WI38 (cell line): ENCODE measurements around the gene SKI.

Source experiments
- H3K4me3 ChIP-seq: 2 replicates; pipeline ENCODE4 v1.5.1; 2011; ENCODE audit warnings: low read depth, mild to moderate bottlenecking, control low read depth, low read length
- TF ChIP-seq, protein P1 (sequence below): IDR thresholded peaks from 2 replicates; pipeline ENCODE4 v1.5.1; 2012; ENCODE audit warnings: low read depth, mild to moderate bottlenecking, control low read depth, low read length

SKI gene

DNA sequence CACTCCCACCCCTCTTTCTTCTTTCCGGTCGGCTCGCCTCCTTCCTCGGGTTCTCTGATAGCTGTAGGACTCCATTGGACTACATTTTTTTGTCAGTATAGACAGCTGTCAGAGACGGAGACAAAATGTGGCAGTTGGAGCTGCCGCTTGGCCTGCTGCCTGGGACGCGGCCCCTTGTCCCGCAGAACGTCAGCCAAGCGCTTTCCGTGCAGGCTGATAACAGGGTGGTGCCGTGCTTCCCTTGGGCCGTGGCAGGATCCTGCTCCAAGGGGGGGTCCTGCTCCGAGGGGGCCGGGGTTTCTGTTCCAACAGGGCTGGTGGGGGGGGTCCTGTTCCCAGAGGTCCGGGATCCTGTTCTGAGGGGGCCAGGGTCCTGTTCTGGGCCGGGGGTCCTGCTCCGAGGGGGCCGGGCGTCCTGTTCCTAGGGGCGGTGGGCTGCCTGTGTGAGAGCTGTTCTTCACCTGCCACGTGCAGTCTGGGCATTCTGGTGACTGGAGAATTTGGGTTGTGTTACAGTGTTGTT lies 4.9 kb downstream of the SKI start:
- peak overlapping the region; percentile 81 for H3K4me3 ChIP-seq
- TF ChIP-seq, protein P1, sequence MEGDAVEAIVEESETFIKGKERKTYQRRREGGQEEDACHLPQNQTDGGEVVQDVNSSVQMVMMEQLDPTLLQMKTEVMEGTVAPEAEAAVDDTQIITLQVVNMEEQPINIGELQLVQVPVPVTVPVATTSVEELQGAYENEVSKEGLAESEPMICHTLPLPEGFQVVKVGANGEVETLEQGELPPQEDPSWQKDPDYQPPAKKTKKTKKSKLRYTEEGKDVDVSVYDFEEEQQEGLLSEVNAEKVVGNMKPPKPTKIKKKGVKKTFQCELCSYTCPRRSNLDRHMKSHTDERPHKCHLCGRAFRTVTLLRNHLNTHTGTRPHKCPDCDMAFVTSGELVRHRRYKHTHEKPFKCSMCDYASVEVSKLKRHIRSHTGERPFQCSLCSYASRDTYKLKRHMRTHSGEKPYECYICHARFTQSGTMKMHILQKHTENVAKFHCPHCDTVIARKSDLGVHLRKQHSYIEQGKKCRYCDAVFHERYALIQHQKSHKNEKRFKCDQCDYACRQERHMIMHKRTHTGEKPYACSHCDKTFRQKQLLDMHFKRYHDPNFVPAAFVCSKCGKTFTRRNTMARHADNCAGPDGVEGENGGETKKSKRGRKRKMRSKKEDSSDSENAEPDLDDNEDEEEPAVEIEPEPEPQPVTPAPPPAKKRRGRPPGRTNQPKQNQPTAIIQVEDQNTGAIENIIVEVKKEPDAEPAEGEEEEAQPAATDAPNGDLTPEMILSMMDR = no peak

DNA sequence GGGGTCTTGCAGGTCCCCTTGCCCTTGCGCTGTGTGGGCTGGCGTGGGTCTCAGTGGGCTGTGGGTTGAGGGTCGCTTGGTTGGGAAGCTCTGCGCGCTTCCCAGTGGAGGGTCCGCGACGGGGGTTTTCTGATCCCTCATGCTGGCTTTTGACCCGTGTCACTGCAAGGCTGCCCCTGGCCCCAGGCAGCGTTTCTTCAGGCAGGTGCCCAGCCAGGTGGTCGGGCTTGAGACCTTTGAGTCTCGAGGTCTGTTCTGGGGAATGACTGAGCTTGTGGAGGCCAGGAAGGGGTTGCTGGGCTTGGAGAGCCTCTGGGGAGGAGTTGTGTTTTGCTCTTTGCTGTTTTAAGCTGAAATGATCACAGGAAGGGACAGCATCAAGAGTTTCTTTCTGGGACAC lies 5.3 kb downstream of the SKI start:
- H3K4me3 ChIP-seq = no peak overlapping the region; the same call in 1 of the 2 replicates
- TF ChIP-seq, protein P1 = no peak

DNA sequence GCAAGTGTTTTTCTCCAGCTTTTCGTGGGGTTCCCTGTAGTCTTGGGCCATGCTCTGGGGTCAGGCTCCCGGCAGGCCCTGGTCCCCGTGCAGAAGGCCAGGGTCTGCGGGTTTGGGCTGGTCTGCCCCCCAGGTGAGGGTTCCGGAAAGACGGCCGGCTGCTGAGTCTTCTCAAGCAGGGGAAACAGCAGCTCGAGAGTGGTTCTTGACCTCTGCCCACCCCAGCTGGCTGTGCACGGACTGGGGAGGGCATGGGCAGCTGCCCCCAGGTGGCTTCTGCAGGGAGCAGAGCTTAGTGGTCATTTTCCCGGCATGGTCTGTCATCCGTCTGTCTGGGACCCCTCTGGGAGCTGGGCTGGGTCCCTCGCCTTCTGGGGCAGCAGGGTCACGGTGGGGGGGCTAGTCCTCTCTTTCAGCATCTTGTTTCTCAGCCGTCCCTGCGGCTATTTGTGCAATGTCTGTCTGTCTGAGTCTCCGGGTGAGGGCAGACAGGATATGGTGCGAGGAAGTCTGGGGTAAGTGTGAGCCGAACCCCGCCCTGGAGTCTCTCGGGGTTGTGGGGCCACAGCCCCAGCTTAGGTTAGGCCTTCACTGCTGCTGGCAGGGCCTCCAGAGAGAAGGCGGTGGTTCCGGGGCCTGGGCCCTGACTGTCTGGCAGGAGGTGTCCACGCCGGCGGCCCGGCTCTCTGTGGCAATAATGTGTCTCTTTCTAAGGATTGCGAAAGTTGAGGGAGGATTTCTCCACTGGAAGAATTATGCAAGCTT lies 6.1 kb downstream of the SKI start:
- peak overlapping the region; percentile 43 for H3K4me3 ChIP-seq
- TF ChIP-seq, protein P1 = no peak

DNA sequence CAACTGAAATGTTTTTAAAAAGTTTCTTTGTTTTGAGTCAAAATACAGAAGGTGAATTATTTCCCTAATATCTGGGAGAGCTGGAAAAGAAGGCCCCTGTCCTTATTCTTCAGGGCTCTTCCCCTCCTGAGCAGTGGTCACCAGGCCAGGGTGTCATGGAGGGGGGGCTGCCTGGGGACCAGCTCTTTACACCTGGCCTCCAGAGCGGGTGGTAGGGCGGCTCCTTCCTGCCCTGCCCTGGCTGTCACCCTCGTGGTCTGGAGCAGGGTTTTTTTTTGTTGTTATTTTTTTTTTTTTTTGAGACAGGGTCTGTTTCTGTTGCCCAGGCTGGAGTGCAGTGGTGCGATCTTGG lies 6.6 kb downstream of the SKI start:
- H3K4me3 ChIP-seq = peak overlapping the region; percentile 43; the same call in 1 of the 2 replicates
- TF ChIP-seq, protein P1 = no peak

DNA sequence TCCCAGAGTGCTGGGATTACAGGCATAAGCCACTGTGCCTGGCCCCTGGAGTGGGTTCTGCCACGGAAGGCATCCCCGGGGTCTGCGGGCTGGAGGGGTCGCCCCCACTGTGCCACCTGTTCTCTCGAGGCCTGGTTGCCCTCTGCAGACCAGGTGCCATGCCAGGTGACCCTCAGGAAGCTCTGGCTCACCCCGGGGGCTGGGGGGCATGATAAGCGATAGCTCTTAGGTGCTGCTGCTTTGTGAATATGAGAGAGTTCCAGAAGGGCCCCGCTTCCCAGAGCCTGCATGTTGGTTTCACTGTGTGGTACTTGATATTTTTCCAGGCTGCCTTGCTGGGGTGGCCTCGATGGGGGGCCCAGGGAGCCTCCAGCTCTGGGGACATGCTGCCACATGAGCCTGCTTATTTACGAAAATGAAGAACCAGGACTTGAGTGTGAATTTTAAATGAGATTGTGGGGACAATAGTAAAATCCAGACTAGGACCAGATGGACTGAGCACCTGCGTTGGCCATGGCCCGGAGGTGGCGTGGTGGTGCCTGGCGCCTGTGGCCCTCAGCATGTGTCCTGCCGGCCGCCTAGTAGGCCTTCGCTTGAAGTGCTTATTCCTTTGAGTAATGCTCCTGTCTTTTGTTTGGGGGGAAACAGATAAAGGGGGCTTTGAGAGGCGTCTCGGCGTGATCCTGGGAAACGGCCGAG lies 7.3 kb downstream of the SKI start:
- no peak overlapping the region for H3K4me3 ChIP-seq
- TF ChIP-seq, protein P1 = no peak

DNA sequence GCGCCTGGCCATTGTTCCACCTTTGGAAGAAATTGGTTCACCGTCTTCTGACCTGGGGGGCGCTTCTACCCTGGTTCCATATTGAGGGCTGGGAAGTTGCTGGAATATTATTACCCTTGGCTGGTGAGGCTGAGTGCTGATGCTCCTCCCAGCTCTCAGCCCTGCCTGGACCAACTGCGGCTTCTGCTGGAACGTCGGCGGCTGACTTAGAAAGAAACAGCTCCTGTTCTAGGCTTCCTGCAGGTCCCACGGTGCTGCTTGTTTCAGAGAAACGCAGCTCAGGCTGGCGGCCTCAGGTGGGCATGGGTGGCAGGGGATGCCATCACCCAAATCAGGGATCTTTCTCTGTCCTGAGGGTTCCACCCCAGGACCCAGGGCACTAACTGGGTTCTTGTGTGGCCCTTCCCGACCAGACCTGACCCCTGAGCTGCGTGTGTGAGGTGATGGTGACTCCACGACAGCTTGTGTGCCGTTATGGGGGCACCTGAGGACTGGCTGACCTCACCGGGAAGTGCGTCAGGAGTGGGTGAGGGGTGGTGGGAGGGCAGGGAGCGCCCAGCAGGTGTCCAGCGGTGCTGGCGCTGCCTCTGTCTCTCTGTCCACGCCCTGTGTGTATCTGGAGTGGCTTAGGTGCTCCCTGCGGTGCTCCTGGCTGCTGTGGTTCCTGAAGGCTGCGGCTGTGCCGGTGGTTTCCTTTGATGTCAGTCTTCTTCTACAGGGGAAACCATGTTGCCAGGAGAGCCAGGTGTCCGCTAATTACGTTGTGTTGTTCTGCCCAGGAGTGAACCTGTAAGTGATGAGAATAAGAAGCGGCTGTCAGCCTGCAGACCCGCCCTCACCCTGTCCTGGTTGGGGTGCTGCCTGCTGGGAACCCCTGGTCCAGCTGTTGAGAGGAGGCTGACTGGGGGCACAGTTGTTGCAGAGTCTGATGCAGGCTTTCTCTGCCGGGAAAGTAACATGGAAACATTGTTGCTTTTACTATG lies 8.9 kb downstream of the SKI start:
- TF ChIP-seq, protein P1 = no peak
- no peak overlapping the region for H3K4me3 ChIP-seq
